GM19099 (cell line): ENCODE data around the gene CREB5.

Experiments used
- POLR2A ChIP-seq: IDR thresholded peaks from 3 replicates; pipeline ENCODE4 v1.6.1; 2011; ENCODE audit warnings: low read depth; ENCODE audit not compliant: insufficient read length; ENCODE audit errors: extremely low read depth

The CREB5 gene

DNA sequence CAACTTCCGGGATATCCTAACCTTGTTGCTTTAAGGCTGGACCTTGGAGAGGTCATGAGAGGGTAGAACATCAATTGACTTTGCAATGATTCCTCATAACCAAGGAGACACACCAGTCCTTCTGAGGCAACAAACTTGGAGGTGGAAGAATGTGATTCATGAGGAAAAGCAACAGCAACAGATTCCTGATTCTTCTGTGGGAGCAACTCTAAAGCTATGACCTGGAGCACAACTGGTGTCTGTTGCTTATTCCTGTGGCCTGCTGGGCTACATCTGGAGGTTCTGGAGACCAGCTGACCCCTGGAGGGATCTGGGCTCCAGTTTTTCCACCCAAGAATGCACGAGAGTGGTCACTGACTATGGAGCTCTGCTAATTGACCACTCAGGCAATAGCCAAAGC, 116.6 kb downstream of the CREB5 start:
- TF ChIP-seq POLR2A: no peak

DNA sequence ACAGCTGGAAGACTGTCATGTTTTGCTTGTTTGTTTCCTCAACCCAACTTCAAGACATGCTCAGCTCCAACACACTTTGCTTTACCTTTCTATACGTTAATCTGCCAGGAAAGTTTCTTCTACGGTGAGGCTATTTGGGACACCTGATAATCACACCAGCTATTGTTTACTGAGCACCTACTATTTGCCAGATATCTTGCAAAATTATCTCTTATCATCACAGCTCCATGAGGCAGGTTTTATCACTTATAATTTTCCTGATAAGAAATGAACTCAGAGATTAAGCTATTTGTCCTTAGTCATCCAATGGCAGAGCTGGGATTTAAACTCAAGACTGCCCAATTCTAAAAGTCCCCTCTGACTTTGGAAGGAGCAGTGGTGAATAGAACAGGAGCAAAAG, 117.4 kb downstream of the CREB5 start:
- TF ChIP-seq POLR2A: no peak

DNA sequence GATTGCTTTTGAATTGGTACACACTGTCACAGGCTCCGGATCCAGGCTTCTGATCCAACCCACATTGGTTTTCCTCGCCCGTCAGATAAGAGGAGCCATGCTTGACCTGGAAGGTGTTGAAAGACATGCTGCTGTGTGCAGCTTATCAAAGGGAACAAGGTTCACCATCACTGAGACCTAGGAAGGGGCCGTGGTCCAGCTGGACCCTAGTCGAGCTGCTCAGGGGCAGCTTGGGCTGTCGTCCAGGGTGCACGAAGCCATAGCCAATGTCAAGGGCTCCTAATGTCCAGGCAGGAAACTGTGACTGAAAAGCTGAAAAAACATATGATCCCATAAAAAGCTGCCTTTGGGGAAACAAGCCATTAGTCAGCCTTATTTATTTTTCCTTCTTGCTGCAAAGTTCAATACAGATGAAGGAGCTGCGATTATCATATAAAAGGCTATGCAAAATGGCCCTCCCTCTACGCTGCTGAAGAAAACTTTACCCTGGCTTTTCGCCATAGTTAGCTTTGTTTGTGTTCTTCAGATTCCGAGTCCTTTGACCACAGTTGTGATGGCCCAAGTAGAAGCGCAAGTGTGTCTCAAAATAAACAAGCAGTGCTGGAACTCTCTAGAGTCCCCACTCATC, 118.0 kb downstream of the CREB5 start:
- TF ChIP-seq POLR2A: no peak

DNA sequence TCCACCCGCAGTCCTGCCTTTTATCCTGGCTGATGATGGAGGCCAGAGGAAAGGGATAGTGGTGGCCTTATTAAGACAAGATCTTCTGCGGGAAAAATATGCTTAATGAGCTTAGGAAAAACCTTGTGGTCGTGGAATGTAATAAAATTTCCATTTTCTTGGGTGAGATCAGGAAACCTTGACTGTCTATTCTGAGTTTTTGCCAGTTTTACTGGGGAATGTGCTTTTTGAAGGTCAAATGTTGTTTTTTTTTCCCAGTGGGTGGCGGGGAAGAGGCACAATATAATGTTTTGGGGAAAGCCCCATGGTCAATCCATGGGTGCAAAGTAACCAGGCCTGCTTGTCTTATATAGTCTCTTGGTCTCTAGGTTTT, 118.5 kb downstream of the CREB5 start:
- TF ChIP-seq POLR2A: no peak

DNA sequence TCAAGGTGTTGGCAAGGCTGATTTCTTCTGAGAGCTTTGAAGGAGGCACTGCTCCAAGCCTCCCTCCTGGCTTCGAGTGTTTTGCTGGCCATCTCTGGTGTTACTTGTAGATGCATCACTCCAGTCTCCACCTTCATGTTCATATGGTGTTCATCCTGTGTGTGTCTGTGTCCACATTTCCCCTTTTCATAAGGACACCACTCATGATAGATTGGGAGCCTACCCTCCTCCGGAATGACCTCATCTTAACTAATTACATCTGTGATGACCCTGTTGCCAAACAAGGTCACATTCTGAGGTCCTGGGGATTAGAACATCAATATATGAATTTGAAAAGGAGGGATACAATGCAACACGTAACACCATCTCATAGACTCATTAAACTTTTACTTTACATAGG, 119.0 kb downstream of the CREB5 start:
- TF ChIP-seq POLR2A: no peak

DNA sequence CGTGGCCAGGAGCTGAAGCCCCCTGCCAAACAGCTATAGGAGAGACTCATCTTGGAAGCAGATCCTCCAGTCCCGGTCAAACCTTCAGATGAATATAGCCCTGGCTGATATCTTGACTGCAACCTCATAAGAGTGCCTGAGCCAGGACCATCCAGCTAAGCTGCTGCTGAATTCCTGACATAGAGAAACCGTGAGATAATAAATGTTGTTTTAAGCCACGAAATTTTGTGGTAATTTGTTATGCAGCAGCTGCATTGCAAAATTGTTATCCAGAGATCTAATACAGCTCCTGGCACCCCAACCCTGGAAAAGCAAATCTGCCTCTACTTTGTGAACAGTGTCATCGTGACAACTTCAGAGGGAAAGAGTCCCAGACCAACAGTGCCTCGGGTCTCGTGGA, 119.9 kb downstream of the CREB5 start:
- no peak for TF ChIP-seq POLR2A

DNA sequence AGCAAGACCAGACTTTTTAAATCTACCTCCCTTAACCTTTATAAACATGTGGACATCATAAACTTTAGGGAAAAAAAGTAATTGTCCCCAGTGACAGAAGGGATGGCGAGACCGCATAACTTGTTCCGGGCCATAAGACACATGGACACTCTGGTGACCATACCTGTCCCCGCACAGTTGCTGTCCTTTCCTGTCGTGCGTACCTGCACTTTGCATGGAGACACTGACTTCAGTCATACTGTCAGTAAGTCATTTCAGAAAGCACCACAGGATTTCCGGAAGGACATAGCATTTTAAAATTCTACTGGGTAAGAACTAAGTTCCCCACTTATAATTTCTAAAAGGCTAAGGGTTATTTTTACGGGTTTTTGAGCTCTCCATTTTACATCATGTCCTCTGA, 120.9 kb downstream of the CREB5 start:
- no peak for TF ChIP-seq POLR2A

DNA sequence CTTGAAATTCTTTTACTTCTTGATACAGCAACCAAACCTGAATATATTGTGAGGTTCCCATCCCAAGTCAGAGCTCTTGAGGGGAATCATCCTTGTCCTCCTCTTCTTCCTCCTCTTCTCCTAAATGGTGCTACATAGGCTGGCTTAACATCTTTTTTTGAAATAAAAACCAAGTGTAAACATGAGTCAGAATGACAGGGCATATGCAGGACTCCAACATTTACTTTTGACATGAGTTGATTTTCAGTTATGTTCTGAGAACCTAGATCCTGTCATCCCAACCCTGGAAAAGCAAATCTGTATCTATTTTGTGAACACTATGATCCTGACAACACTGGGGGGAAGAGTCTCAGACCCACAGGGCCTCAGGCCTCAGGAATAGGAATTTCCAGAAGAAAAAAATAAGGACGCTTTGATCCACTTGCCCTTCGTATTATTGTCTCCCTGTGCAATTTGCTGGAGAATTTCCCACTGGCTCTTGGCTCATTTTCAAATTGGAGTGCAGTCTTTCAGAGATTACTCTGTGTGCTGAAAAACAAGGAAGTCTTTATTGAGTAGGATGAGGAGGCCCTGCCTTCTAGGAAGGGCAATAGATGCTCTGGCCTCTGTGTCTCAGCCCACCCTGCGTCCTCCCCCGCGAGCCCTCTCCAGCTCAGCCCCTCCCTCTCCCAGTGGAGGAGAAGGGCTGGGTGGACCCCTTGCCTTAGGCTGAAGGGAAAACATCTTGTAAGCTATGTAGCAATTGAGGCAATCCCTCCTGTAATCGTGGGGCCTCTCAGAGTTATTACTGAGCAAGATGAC, 121.6 kb downstream of the CREB5 start:
- no peak for TF ChIP-seq POLR2A

DNA sequence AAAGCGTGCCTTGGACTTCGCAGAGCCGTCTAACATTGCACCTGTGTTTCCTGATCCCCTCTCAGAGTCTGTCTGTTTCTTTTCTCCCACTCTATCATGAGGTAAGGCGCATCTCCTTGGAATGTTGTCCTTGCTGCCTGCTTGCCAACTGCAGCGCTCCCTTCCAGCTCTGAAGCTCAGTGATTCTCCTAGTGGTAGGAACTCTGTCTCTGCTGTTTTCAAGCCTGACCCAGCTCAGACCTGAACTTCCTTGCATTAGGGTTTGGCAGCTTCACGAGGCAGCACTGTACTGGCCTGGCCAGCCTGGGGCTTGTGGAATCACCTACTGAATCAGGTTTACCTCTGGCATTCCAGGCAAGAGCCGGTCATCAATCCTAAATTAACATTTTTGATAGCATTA, 123.9 kb downstream of the CREB5 start:
- TF ChIP-seq POLR2A: no peak

DNA sequence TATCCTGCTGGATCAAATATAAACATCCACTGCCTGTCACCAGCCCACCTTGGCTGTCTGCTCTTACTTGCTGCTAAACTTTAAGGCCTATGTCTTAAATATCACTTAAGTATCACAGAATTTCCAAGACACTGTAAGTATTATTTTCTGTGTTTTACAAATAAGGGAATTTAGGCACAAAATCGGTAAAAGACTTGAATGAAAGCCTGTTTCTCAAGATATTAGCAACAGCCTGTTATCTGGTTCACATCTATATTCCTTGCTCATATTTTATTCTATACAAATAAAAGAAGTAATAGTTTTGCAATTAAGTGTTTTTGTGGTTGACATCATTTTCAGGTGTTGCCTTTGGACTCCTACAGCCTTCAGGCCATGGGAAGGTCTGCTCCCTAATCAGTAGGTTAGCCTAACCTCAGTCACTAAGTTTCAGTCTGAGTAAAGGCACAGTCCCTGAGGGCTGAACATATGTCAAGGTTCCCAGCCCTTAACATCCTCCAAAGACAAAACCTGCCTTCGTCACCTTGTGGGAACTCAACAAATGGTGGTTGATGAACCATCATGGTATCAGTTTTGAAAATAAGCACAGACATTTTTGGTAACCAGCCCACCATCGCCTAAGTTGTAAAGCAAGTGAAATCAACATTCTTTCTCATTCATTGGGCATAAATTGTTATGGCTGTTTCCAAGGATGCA, 127.1 kb downstream of the CREB5 start:
- no peak for TF ChIP-seq POLR2A

DNA sequence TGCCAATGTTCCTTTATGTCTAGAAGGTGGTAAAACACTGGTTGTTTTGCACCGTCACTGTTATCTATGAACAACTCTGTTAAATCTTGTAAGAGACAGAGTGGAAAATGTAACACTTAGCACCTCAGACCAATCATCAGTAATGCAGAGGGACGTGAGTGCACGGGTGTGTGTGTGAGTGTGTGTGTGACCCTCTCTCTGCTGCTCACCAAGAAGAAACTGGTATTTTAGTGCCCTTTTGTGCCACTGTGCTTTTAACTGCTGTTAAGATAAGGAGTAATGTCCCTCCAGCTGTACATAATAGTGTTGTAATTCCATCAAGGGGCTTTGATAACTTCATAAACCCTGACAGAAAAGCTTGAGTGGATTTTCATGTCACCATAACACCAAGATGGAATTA, 130.1 kb downstream of the CREB5 start:
- TF ChIP-seq POLR2A: no peak

DNA sequence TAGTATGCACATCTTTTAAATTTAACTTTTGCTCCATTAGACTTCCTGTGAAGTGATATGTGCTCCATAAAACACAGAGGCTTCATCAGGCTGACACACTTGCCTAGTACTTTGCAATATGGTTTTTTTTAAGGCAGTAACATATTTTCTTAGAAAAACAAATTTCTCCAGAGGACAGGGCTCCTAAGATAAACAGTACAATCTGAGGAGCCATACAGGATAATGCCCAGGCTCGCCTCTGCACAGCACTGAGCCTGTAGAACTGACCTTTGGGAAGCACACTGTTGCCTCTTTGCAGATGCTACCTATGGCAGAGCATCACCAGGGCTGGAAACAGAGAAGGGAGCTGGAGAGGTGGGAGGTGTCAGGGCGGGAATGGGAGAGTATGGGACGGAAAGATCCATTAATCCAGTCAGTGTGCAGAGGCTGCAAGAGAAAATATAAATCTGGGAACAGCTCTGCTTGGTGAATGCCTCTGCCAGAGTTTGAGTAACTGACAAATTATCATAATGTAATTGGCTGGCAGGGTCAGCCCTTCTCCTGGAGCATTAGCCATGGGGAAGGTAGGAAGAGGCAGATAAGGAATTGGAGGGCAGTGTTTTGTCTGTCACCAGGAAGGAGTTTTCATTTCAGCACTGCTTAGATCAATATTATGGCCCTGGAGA, 132.3 kb downstream of the CREB5 start:
- TF ChIP-seq POLR2A: no peak

DNA sequence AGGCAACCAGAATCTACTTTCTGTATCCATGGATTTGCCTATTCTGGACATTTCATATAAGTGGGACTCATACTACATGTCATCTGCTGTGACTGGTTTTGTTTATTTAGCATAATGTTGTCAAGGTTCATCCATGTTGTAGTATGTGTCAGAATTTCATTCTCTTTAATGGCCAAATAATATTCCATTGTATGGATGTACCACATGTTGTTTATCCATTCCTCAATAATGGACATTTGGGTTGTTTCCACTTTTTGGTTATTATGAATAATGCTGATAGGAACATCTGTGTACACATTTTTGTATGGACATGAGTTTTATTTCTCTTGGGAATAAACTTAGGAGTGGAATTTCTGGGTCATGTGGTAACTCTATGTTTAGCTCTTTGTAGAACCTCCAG, 133.7 kb downstream of the CREB5 start:
- no peak for TF ChIP-seq POLR2A

DNA sequence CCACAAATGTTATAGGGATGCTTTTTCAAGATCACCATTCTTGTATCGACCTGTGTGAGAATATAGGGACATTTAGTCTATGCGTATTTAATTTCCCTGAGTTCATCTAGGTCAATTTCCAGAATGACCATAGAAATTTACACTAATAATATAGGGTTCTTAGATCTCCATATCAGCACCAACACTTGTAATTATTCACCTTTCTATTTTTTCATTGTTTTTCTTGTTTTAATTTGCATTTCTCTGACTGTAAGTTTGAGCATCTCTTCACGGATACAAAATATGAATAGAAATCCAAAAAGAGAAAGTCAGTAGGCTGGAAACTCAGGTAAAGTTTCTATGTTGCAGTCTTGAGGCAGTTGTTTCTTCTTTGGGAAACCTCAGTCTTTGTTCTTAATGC, 134.8 kb downstream of the CREB5 start:
- no peak for TF ChIP-seq POLR2A

DNA sequence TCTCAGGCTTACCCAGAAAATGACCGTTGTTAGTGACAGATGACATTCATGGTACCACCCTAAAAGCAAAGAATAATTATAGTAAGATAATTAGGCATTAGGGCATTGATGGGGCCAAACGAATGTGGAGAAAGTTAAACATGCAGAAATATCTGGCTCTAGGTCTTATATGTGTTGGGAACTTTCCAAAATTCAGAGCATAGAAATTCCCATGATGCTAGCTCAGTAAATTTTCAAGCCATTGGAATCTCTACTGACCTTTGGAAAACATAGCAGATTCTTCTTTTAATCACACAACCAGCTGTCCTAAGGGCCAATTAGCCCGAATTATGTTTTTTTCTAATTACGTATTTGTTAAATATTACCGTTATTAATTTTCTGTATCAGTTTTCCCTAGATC, 136.1 kb downstream of the CREB5 start:
- no peak for TF ChIP-seq POLR2A

DNA sequence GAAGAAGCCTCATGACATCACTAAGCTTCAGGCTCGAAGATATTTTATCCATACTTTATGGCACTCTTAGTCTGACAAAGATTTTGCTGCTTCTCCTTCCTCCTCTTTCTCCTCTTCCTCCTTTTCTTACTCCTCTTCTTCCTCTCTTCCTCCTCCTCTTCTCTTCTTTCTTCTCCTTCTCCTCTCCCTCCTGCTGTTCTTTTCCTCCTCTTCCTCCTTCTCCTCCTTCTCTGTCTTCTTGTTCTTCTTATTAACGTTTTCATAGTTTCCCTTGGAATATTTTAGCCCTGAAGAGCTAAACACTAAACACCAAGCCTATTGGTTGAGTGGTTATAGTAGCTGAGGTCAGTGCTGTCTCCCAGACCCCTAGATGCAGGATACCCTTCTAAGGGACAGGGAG, 137.7 kb downstream of the CREB5 start:
- TF ChIP-seq POLR2A: no peak

DNA sequence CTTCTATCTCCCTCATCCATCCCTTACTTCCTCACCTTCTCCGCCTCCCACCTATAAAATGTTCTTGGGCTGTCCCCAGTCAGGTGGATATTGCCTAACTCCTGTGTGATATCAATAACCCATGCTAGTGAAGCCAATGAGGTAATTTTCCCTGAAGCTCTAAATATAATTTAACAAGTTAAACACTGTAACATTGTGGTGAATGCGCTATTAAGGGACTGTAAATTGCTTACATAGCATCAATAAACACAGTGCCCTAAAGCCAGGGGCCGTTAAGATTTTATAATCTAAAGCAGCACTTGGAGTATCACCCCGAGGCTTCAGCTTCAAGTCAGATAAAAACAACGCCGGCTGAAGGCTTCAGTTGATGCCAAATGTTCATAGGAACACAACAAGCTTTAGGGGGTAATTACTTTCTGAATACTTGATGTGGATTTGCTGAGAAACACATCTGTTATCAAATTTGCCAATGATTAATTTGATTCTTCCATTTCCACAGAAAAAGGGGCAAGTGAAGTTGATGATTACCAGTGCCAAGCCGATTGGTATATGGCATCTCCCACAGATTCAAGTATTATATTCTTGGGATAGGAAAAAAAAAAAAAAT, 138.4 kb downstream of the CREB5 start:
- TF ChIP-seq POLR2A: no peak
